Activated CD8-positive, alpha-beta T cell treated with anti-CD3 and anti-CD28 coated beads for 36 hours (primary cell): ENCODE data around the gene RASGEF1C. TPM values are rescaled to one million over a fixed set of nuclear protein-coding genes. Genes with fewer than 3 reads are reported as not detected.

ENCODE experiments used
- ATAC-seq: fragments of 200-7000 bp; cut with Tn5 transposase; one replicate; pipeline ENCODE4 v1.10.0; 2021; ENCODE audit warnings: mild to moderate bottlenecking, moderate library complexity
- CTCF ChIA-PET: fragments of 350-600 bp; sonication (Branson Sonifier 250); formaldehyde crosslinking; loops from one replicate; lab custom pipeline; 2021; ENCODE audit warnings: antibody characterized with exemption; lab: Charles Lee
- POLR2A ChIA-PET: fragments of 350-600 bp; sonication (Branson Sonifier 250); formaldehyde crosslinking; loops from one replicate; lab custom pipeline; 2021; ENCODE audit warnings: antibody characterized with exemption; lab: Charles Lee
- DNase-seq: peaks from one replicate; pipeline ENCODE4 v3.0.0-alpha.2; 2020
- H3K27ac Mint-ChIP-seq: one replicate; pipeline ENCODE4 v1.8.0; 2021; ENCODE audit warnings: mild to moderate bottlenecking, mixed read lengths
- H3K27me3 Mint-ChIP-seq: one replicate; pipeline ENCODE4 v1.8.0; 2021; ENCODE audit warnings: mixed read lengths
- H3K36me3 Mint-ChIP-seq: one replicate; pipeline ENCODE4 v1.8.0; 2021; ENCODE audit warnings: low read depth, mixed read lengths
- H3K4me1 Mint-ChIP-seq: one replicate; pipeline ENCODE4 v1.8.0; 2021; ENCODE audit warnings: low read depth, mixed read lengths
- H3K4me3 Mint-ChIP-seq: one replicate; pipeline ENCODE4 v1.8.0; 2021; ENCODE audit warnings: mild to moderate bottlenecking, moderate library complexity, mixed read lengths
- H3K9me3 Mint-ChIP-seq: one replicate; pipeline ENCODE4 v1.8.0; 2021; ENCODE audit warnings: mixed read lengths
- CTCF ChIP-seq: fragments of 200-600 bp; IDR thresholded peaks from one replicate; pipeline ENCODE4 v1.8.0; 2022; ENCODE audit warnings: antibody characterized with exemption, mild to moderate bottlenecking
- intact Hi-C: fragments of 100-400 bp; cut with micrococcal nuclease; formaldehyde crosslinking; loops from one replicate; pipeline ENCODE4 v1.10.0; 2022
- total RNA-seq, 2 experiments: library from RNA; stranded (reverse); gene quantifications; one replicate each; pipeline ENCODE4 v1.2.3, GENCODE V29; 2021

Gene RASGEF1C
- total RNA-seq, 2 experiments from 2014 or later: not detected

- H3K4me3 Mint-ChIP-seq: no peak overlapping the region
- intact Hi-C loops: loop anchor here (10.0 kb wide), 1 partner anchor 81 kb away; no protein-coding TSS in a partner anchor
- H3K4me1 Mint-ChIP-seq: no peaks in the 10 kb centered on the region
- no peak for ATAC-seq
- H3K9me3 Mint-ChIP-seq: peaks cover 31% of the 10 kb centered on the region
- no peak for TF ChIP-seq CTCF
- H3K27ac Mint-ChIP-seq: no peak overlapping the region
- CTCF ChIA-PET: no interaction called here
- peaks cover 4% of the 10 kb centered on the region for H3K36me3 Mint-ChIP-seq
- POLR2A ChIA-PET: no interaction called here
- peaks cover 11% of the 10 kb centered on the region for H3K27me3 Mint-ChIP-seq
- DNase-seq: no peak
Observed at GRCh38 chr5:180215783-180216630, 7.0 kb upstream of the RASGEF1C start.

- H3K4me1 Mint-ChIP-seq: no peaks in the 10 kb centered on the region
- ATAC-seq (no peak), DNase-seq (no peak)
- CTCF ChIA-PET: no interaction called here
- peaks cover 1% of the 10 kb centered on the region for H3K36me3 Mint-ChIP-seq
- TF ChIP-seq CTCF: no peak
- POLR2A ChIA-PET: interaction anchor here (0.6 kb wide), 1 partner anchor 45 kb away, joined by 3 read pairs; no protein-coding TSS in a partner anchor
- H3K9me3 Mint-ChIP-seq: peaks cover 29% of the 10 kb centered on the region
- H3K27ac Mint-ChIP-seq: no peak overlapping the region
- intact Hi-C loops: loop anchor here (10.0 kb wide), 1 partner anchor 80 kb away; no protein-coding TSS in a partner anchor
- peaks cover 19% of the 10 kb centered on the region for H3K27me3 Mint-ChIP-seq
- H3K4me3 Mint-ChIP-seq: no peak overlapping the region
Observed at GRCh38 chr5:180214870-180215770, 6.1 kb upstream of the RASGEF1C start.

- ChIA-PET CTCF (no interaction called here), POLR2A (no interaction called here)
- Mint-ChIP-seq H3K9me3 (peaks cover 18% of the 10 kb centered on the region), H3K27ac (no peak overlapping the region), H3K4me3 (no peak overlapping the region), H3K27me3 (peaks cover 24% of the 10 kb centered on the region), H3K36me3 (no peaks in the 10 kb centered on the region), H3K4me1 (no peaks in the 10 kb centered on the region)
- DNase-seq (no peak), ATAC-seq (no peak)
- intact Hi-C loops: loop anchor here (10.0 kb wide), 1 partner anchor 79 kb away; no protein-coding TSS in a partner anchor
- no peak for TF ChIP-seq CTCF
Observed at GRCh38 chr5:180213657-180214207, 4.7 kb upstream of the RASGEF1C start.

- TF ChIP-seq CTCF: no peak
- ChIA-PET CTCF (no interaction called here), POLR2A (no interaction called here)
- Mint-ChIP-seq H3K27me3 (peaks cover 28% of the 10 kb centered on the region), H3K36me3 (no peaks in the 10 kb centered on the region), H3K27ac (no peak overlapping the region), H3K4me1 (peaks cover 3% of the 10 kb centered on the region), H3K9me3 (peaks cover 14% of the 10 kb centered on the region), H3K4me3 (no peak overlapping the region)
- ATAC-seq (no peak), DNase-seq (no peak)
- intact Hi-C loops: loop anchor here (10.0 kb wide), 1 partner anchor 78 kb away; no protein-coding TSS in a partner anchor
Observed at GRCh38 chr5:180213256-180213600, 4.2 kb upstream of the RASGEF1C start.
